GM12865 (cell line): ENCODE measurements around the gene CFAP57.

ENCODE experiments used
- DNase-seq: peaks from one replicate; pipeline ENCODE4 v3.0.0; 2010; ENCODE audit warnings: low read depth
- H3K4me3 ChIP-seq: 2 replicates; pipeline ENCODE4 v1.5.1; 2011; ENCODE audit warnings: mild to moderate bottlenecking, low read depth, low read length, control low read depth
- TF ChIP-seq, protein P1 (sequence below): IDR thresholded peaks from 2 replicates; pipeline ENCODE4 v1.5.1; 2011; ENCODE audit warnings: low read length, control low read depth, low read depth, inconsistent platforms; ENCODE audit not compliant: insufficient read depth; ENCODE audit errors: missing control alignments

Gene CFAP57

GRCh38 chr1:43252225-43252624 lies 80.1 kb downstream of the CFAP57 start:
- DNase-seq = no peak
- TF ChIP-seq, protein P1, sequence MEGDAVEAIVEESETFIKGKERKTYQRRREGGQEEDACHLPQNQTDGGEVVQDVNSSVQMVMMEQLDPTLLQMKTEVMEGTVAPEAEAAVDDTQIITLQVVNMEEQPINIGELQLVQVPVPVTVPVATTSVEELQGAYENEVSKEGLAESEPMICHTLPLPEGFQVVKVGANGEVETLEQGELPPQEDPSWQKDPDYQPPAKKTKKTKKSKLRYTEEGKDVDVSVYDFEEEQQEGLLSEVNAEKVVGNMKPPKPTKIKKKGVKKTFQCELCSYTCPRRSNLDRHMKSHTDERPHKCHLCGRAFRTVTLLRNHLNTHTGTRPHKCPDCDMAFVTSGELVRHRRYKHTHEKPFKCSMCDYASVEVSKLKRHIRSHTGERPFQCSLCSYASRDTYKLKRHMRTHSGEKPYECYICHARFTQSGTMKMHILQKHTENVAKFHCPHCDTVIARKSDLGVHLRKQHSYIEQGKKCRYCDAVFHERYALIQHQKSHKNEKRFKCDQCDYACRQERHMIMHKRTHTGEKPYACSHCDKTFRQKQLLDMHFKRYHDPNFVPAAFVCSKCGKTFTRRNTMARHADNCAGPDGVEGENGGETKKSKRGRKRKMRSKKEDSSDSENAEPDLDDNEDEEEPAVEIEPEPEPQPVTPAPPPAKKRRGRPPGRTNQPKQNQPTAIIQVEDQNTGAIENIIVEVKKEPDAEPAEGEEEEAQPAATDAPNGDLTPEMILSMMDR = no peak

GRCh38 chr1:43253173-43253572 lies 81.0 kb downstream of the CFAP57 start:
- DNase-seq = no peak
- TF ChIP-seq, protein P1 = no peak
- H3K4me3 ChIP-seq = no peak overlapping the region

More at GRCh38 chr1:43252225-43252624, 80.1 kb downstream of the CFAP57 start:
- no peak overlapping the region for H3K4me3 ChIP-seq

DNA sequence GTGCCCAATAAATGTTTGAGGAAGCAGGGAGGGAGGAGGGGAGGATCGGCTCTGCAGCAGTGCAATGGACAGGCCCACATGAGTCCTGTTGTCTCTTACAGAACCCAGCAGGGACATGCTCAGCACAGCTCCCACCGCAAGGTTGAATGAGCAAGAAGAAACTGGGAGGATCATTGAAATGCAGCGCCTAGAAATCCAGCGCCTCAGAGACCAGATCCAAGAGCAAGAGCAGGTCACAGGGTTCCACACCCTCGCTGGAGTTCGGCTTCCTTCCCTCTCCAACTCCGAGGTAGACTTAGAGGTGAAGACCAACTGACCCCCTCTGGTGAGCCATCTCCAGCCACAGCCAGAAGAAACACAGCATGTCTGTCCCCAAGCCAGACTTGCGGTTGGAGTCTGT lies 81.7 kb downstream of the CFAP57 start:
- no peak overlapping the region for H3K4me3 ChIP-seq
- TF ChIP-seq, protein P1 = no peak
- no peak for DNase-seq

- TF ChIP-seq, protein P1 = no peak
- no peak for DNase-seq
- H3K4me3 ChIP-seq = no peak overlapping the region
Measured at GRCh38 chr1:43255438-43256210, 83.5 kb downstream of the CFAP57 start.

DNA sequence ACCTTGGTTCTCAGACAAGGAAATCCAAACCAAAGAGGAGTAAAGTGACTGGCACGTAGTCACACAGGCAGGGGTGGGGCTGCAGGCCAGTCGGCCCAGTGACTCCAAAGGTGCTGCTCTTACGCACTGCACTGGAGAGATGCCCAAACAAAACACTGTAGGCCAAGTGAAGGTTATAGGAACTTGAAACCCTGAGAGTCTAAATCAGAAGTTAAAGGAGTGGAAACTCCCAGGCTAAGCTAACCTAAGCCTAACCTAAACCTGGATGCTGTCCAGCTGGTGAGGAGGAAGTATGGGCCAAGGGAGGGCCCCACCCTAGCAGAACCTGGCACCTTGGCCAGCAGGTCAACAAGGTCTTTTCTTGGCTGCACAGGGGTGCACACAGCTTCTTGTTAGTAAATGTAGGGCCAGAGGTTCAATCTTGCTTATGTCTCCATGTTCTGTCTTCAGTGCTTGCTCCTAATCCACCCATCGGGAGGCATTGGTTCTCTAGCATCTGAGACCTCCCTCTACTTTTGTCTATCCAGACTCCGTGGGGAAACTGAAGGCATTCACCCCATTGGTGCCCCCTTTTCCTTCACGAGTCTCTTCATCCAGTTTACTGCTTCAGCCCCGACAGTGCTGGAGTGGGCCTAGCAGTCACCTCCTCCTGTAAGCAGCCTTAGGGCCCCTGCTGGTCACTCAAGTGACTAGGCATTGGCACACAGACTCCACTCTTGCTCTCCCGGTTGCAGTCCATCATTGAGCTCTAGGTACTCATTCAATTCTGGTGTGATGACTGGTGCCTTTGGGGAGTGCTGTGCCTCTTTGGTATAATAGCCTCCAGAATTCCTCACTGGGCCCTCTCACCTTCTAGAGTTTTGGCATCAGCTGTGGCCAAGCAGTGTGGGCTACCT lies 84.8 kb downstream of the CFAP57 start:
- no peak for DNase-seq
- TF ChIP-seq, protein P1 = no peak
- H3K4me3 ChIP-seq = no peak overlapping the region

DNA sequence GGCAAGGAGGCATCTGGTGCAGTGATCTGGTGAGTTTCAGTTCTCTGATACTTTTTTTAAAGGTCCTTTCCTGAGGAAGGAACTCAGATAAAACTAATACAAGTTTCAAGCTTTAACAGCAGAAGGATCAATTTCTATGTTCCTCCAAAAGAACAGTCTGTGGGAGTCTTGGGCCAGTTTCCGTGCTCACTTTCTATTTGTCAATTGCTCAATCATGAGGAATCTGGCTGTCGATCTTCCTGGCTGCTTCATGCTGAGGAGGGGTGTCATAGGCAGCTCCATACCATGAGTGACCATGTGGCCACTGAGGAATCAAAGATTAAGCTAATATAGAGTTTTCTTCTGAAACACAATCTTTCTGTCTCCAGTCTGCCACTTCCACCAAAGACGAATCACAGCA lies 86.2 kb downstream of the CFAP57 start:
- TF ChIP-seq, protein P1 = no peak
- H3K4me3 ChIP-seq = no peak overlapping the region

More for the DNA sequence above, 86.2 kb downstream of the CFAP57 start:
- DNase-seq = no peak
